Epithelial cell of proximal tubule (primary cell): Measurements from ENCODE around the gene CPSF6. TPM values are rescaled to one million over a fixed set of nuclear protein-coding genes. Genes with fewer than 3 reads are reported as not detected.
A peak's percentile ranks its signal among the peaks of the same experiment; 100 is the strongest.

Experiments
- DNase-seq: peaks from one replicate; pipeline ENCODE4 v3.0.0-alpha.2; 2011; ENCODE audit warnings: low read depth
- H3K4me3 ChIP-seq: 2 replicates; pipeline ENCODE4 v1.5.1; 2011; ENCODE audit warnings: low read depth, mild to moderate bottlenecking, low read length
- CTCF ChIP-seq: conservative IDR thresholded peaks from 2 replicates; pipeline ENCODE4 v1.5.1; 2012; ENCODE audit warnings: low read depth, mild to moderate bottlenecking, low read length
- total RNA-seq: library from RNA; depleted of rRNA; stranded (reverse); fragments of >200 nt; gene quantifications from 2 replicates; pipeline ENCODE4 v1.2.3, GENCODE V29; 2015

Gene CPSF6
- total RNA-seq, 1 donor from 2014 or later = 19.7 TPM

DNA sequence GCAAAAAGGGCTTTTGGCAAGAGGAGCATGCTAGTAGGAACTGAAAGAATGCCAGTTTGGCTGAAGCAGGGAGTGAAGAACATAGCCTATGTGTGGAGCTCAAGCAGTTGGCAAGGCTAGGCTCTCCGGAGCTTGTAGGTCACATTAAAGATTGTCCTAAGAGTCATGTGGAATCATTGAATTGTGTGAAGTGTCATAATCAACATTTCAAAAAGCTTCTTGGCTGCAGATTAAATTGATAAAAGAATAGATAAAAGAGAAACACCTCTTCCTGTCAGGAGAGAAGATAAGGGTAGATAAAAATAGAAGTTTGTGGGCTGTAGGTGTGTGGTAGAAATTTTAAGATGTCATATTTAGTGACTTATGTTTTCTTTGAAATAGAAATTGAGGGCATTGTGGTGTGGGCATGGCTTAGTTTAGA is 36.1 kb downstream of the CPSF6 start:
- no peak for DNase-seq
- no peak for TF ChIP-seq CTCF
- no peak overlapping the region for H3K4me3 ChIP-seq

- no peak for DNase-seq
- H3K4me3 ChIP-seq = no peak overlapping the region
- TF ChIP-seq CTCF = no peak
These were observed 39.7 kb downstream of the CPSF6 start for GRCh38 chr12:69278814-69279782.

GRCh38 chr12:69284131-69284530 is 44.8 kb downstream of the CPSF6 start:
- TF ChIP-seq CTCF = peak; percentile 26
- no peak for DNase-seq
- no peak overlapping the region for H3K4me3 ChIP-seq

GRCh38 chr12:69287556-69287955 is 48.2 kb downstream of the CPSF6 start:
- no peak for DNase-seq
- TF ChIP-seq CTCF = no peak
- no peak overlapping the region for H3K4me3 ChIP-seq

GRCh38 chr12:69290545-69291277 is 51.3 kb downstream of the CPSF6 start:
- no peak overlapping the region for H3K4me3 ChIP-seq
- peak; percentile 16 for DNase-seq
- peak; percentile 97 for TF ChIP-seq CTCF

GRCh38 chr12:69291278-69291593 is 51.9 kb downstream of the CPSF6 start:
- no peak overlapping the region for H3K4me3 ChIP-seq
- no peak for TF ChIP-seq CTCF
- no peak for DNase-seq
